ENCODE data around the gene CIRBP. TPM values are rescaled to one million over a fixed set of nuclear protein-coding genes. Genes with fewer than 3 reads are reported as not detected.

Gene CIRBP
- polyA plus RNA-seq, 1 donor: 528 TPM

DNA sequence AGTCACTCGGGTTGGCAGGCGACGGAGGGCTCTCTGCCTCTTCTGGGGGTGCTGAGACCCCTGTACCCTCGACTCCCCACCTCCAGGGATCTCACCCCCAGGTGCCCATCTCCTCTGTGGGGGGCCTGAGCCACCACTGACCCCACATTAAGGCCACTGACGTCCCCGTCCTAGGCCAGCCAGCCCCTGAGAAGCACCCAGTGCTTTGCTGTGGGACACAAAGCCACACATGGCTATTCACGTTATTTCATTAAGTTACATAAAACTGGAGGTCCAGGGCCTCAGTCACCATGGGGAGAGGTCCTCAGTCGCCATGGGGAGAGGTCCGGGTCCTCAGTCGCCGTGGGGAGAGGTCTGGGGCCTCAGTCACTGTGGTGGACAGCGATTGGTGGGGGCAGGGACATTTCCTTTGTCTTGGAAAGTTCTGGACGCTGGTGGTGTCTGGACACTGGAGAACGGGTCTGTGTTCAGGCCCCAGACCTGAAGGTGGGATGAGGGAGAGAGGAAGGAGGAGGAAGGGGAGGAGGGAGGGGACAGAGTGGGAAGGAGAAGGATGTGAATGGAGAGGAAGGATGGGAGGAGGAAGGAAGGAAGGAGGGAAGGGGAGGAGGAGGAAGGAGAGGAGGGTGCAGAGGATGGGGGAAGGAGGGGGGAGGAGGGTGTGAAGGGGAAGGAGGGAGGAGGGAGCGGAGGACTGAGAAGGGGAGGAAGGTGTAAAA, 12.6 kb downstream of the CIRBP start:
- no peak for DNase-seq

DNA sequence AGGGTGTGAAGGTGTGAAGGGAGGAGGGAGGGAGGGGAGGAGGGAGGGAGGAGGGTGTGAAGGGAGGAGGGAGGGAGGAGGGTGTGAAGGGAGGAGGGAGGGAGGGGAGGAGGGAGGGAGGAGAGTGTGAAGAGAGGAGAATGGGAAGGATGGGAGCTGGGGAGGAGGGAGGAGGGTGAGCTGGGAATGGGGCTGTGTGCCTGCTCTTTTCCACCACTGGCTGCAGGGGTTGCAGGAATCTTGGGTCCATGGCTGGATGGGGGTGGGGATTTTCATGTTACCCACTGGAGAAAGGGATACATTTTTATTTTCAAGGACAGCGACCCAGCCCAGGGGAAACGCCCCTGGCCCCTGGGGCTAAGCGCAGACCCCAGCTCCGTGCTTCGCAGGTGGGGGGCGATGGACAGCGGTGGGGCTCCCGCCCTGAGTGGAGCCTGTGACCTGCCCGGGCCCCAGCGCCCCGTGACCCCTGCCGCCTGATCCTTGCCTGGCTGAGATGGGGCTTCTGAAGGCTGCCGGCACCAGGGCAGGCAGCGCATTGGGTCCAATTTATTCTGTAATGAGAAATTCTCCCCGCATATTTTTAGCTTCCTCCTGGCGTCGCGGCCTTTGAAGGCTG, 13.6 kb downstream of the CIRBP start:
- no peak for DNase-seq

DNA sequence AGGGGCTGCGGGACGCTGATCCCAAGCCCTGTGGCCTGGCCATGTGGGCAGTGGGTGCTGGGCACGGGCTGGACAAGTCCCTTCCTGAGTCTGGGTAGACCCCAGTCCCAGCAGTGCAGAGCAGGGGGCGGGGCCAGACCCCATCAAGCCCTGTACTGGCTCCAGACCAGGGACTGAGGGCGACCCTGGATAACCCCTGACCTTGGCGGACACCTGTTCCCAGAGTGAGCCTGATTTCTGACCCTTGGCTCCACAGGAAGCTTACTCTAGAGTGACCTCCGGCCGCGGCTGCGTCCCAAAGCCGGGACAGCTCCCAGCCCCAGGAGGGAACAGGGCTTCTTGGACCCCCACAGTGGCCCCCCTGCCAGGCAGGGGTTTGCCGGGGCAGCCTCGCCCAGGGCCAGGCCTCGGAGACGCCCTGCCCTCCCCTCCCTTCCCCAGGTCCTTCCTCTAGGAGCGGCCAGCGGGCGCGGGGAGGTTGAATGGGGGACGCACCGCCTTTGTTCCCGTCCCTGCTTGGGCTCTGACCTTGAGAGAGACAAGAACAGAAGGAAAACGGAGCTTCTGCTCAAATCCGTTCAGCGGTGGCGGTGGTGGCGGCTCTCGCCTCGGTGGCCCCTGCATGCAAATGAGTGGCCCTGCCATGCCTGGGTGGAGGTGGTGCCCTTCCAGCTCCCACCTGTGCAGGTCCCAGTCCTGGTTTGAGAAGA, 14.2 kb downstream of the CIRBP start:
- DNase-seq: no peak

DNA sequence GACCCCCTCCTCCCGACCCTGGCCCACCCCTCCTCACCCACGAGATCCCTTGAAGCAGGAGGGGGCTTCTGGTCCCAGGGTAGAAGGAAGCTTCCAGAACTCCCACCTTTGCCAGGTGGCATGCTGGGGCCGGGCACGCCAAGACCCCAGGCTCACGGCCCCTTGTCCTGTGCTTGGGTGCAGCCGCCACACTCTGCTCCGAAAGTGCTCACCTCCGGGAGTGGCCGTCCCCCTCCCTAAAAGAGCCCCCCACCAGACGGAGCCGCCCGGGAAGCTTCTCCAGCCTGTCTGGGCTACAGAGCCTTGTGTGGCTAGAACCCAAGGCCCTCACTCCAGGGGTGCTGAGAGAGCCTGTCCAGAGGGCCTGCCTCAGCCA, 14.8 kb downstream of the CIRBP start:
- DNase-seq: no peak

DNA sequence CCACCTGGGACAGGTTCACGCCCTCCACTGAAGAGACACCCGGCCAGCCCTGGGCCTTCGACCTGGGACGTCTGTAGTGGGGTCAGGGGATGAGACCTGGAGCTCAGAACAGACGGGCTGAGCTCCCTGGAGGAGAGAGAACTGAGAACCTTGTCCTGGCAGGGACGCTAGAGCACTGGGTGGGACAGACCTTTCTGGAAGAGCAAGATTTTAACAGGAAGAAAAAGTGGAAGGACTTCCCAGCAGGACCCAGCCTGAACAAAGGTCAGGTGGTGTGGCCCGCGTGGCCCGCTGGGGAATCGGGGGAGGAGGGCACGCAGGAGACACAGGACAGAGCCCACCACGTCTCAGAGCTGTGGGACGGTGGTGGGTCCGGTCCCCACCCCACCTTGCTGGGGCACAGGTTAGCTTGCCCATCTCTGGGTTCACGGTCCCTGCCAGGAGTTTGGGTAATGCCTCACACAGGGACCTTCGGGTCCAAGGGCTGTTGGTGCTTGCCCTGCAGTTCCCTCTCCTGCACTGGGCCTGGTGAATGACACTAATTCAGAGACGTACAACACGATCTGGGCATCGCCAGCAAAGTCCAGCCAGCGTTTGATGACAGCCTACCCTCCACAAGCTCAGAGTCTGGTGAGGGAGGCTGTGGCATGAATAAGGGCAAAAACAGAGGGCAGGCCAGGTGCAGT, 15.3 kb downstream of the CIRBP start:
- no peak for DNase-seq

DNA sequence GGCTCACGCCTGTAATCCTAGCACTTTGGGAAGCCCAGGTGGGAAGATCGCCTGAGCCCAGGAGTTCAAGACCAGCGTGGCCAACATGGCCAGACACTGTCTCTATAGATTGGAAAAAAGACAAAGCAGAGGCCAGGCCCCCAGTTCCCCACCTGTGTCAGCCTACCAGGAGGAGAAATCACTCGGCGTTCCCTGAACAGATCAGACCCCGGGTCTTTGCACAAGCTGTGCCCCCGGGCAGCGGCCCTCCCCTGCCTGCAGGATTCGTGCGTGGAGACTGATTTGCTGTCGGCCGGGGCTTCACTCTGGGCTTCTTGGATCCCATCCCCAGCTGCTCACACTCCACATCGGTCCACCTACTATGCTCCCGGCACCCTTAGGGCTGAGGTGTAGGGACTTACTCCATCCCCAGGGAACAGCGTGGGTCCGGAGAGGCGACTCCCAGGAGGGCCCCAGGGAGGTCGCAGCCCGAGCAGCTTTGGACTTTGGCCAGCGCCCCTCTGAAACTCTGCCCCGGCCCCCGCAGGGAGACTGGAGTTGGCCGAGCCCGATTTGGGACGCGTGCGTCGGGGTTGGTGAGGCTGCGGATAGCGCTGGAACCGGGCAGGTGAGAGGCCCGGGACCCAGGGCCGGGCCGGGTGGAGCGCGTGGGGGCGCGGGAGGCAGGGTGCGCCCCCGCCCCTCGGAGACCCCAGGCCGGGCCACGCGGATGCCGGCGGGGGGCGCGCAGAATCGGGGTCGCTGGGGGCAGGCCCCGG, 16.0 kb downstream of the CIRBP start:
- no peak for DNase-seq

DNA sequence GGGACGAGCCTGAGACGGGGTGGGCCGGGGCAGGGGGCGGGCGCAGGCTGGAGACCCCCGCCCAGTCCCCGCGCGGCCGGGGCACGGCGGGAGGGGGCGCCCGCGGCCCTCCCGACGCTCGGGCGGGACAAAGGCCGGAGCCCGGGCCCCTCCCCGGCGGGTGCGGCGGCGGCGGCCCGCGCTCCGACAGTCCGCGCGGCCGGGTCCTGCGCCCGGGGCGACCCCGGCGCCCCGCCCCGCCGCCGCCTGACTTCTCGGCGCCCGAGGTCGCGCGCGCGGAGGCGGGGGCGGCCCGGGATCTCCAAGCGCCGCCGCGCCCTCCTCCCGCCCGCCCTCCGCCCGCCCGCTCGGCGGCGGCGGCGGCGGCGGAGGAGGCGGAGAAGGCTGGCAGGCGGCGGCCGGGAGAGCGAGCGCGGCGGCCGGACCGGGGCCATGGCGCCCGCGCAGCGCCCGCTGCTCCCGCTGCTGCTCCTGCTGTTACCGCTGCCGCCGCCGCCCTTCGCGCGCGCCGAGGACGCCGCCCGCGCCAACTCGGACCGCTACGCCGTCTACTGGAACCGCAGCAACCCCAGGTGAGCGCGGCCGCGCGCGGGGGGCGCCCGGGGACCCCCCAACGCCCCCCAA, 16.7 kb downstream of the CIRBP start, which contains the start of gene EFNA2:
Gene EFNA2 (plus strand): TSS at position 137 of the 624 bp plus-strand sequence. CDS start 296 bp downstream, at position 433.
- no peak for DNase-seq

DNA sequence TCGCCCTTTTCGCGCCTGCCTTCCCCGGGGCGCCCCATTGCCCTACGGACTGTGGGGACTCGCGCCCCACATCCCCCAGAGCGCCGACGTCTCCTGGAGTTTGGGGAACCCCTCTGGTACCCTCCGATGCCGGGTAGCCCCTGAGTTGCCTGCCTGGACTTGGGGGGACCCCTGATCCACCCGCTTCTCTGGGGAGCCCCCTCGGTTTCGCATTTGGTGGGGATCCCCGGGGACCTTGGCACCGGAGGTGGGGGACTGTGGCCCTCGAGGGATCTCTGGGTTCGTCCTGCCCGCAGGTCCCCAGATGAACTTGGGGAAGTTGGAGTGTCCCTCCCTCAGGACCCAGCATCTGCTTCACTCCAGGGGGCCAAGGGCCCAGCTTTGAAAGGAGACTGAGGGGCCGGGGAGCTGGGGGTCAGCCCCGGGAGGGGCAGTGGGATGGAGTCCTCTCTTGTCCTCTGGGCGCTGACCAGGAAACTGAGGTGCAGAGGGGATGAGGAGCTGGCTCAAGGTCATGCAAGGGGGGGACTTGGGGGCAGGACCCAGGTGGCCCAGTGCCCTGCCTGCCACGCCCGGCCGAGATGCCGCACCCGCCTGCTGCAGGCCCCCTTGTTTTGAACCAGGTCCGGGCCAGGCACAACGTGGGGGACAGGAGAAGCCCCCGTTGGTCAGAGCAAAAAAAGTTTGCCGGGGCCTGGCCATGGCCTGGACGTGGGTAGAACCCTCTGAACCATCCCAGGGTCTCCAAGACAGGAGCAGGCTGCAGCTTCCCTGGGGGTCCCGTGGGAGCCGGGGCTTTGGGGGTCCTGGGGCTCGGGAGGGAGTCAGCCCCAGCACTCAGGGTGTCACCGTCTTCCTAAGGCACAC, 17.6 kb downstream of the CIRBP start:
- DNase-seq: no peak

DNA sequence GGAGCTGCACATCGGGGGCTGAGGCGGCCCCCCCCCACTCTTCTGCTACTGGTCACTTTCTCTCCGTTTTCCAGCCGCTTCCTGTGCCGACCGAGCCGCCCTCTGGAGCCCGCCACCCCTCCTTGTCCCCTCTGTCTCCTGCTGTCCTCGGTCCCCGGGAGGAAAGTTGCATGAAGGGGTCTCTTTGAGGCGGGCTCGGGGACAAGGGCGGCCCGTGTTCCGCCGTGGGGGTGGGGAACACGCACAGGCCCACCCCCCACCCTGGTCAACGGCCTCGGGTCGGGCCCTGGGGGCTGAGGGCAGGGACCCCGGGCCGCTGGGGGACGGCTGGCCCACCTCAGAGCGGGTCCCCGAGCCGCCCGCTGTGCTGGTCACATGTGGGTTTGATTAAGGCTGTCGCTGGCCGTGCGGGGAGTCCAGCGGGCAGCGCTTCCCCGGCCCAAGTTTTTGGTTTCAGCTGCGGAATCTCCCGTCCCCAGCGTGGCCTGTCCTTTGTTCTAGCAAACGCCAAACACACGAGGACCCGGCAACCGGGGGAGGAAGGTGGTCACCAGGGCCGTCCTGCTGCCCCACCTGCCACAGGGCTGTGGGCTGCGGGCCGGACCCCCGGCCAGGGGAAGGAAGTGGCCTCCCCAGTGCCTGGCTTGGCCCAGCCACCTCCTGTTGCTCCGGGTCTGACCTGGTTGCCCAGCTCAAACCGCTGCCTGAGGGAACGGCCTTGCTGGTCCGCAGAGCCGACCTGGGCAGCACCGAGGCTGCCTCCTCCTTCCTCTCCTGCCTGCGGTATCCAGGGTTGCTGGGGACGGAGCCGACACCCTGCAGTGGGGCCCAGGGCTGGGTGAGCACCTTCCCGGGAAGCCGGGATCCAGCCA, 18.5 kb downstream of the CIRBP start:
- no peak for DNase-seq

DNA sequence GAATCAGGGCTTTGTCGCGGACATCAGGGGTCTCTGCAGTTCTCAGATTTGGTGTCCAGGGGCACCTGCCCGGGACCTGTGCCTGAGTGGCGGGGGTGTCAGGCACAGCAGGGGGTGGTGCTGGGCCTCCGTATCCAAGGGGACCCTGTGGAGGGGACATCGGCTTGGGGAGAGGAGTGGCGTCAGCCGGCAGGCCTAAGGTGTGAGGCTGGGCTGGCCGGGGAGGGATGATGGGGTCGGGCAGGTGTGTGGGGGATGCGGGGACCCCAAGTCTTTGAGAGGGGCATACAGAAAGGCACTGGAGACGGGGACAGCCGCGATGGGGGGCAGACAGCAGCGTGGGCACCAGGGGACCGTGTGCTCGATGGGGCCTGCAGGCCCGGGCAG, 19.1 kb downstream of the CIRBP start:
- DNase-seq: no peak

DNA sequence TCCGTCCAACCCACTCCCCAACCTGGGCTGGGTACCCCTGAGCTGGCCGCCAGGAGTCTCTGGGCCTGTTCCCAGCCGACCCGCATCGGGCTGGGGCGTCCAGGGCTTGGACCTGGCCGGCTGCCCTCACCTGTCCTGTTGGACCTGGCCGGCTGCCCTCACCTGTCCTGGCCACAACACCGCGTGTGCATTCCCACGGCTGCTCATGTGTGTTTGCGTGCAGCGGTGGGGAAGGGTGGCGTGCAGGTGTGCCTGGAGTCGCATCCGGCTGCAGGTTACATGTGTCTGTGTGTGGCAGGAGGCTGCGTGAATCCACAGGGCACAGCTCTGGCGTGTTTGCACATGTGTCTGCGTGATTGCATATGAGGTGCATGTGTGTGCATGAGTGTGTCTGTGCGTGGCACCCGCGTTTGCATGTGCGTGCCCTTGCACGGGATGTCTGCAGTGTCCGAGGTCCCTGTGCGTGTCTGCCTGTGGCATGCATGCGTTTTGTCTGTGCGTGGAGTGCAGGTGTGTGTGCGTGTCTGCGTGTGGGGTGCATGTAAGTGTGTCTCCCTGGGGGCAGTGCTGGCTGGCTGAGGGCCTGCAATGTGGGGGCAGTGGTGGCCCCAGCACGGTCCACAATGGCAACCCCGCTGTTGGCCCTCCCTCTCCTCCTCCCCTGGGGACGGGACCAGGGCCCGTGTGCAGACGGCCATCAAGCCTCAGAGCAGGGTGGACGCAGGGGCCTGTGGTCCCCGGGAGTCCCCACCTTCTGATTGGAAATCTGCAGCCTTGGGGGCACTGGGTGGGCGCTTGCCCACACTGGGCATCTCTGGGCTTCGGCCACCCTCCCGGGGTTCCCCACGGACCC, 19.9 kb downstream of the CIRBP start:
- DNase-seq: no peak

DNA sequence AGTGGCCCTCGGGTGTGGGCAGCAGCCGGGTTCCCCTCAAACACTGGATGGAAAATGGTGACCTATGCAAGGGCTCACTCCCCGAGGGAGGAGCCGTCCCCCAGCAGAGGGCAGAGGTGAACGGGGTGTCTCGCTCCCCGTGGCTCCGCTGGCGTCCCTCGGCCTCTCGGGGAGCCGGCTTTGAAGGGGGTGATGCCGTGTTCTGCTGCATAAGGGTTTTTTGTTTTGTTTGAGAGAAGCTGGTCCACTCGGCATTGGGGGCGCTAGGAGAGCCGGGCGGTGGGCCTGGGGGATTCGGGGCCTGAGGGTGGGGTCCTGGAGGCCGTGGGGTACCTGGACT, 20.5 kb downstream of the CIRBP start:
- no peak for DNase-seq

DNA sequence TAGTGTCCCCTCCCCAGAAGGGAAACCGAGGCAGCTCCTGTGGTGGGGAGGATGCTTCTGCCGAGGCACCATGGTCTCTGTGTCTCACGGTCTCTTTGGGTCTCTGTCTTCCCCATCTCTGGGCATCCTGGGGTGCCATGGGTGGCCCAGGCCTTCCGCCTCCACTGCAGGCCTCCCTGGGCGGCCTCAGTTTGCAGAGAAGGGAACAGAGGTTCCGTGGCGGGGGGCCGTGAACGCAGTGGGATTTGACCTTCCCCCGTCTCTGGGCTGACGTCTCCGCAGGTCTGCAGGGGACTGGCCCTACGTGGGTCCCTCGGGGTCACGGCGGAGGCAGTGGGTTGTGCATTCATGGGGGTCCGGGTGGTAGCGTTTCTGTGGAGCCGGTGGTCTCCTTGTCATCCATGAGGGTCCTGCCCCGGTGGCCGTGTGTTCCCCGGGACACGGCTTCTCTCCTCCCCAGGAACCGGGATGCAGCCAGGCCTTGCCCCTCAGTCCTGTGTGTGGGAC, 21.1 kb downstream of the CIRBP start:
- no peak for DNase-seq

DNA sequence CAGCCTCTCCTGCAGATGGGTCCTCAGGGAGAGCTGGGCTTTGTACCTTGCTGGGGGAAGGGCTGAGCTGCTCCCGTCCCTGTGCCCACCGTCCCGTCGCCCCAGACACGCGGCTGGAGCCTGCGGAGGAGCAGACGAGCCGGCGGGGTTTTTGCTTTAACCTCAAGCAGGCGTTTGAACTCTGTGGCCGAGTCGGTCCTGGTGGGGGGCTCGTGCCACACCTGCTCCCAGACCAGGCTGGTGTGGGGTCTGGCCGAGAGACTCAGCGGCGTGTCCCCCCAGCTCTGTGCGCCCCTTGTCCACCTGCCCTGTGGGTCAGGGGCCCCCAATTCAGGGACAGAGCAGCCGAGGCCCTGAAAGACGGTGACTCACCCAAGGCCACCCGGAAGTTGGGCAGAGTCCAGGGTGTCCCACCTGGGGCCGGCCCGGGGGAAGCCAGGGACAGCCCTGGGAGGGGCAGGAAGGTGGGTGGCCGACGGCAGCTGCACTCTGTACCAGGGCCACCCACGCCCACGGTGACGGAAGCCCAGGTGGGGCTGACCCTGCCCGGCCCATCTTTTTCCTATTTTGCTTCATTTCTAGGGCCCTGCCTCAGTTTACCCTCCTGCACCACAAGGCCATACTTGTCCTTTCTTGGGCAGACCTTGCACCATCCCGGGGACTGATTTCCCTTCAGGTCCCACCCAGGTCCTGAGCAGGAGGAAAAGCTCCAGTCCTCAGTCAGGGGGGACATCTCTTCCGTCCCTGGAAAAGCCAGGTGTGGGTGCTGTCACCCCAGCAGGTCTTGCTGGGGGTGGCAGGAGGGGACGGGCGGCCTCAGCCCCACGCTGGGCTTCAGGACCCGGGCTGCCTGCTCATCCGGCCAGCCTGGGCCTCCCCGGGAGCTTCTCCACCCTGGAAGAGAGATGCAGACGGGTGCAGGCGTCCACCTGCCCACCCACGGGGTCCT, 21.8 kb downstream of the CIRBP start:
- no peak for DNase-seq

DNA sequence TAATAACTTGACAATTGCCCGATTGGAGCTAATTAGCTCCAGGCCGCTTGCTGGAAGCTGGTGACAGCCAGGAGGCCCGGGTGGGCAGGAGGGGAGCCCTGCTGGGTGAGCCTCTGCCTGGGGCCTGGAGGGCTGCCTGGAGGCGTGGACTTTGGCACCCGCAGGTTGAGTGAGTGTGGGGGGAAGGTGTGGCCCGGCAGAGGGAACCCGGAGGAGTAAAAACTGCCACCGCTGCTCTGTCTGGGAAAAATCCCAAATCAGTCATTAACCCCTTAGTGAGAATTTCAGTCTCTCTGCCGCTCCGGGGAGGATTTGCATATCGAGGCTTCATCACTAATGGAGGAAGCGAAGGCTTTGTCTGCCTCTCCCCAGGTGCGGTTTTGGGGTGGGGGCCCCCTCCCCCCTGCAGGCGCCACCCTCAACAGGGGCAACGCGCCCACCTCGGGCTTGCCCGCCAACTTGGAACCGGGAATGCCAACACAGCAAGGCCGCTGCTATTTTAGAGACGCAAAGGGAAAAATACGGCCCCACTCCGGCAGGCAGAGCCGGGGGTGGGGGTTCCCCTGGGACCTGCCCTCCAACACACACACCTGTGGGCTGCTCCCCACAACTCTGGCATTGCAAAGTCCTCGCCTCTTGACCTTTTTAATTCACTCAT, 22.8 kb downstream of the CIRBP start:
- DNase-seq: no peak

DNA sequence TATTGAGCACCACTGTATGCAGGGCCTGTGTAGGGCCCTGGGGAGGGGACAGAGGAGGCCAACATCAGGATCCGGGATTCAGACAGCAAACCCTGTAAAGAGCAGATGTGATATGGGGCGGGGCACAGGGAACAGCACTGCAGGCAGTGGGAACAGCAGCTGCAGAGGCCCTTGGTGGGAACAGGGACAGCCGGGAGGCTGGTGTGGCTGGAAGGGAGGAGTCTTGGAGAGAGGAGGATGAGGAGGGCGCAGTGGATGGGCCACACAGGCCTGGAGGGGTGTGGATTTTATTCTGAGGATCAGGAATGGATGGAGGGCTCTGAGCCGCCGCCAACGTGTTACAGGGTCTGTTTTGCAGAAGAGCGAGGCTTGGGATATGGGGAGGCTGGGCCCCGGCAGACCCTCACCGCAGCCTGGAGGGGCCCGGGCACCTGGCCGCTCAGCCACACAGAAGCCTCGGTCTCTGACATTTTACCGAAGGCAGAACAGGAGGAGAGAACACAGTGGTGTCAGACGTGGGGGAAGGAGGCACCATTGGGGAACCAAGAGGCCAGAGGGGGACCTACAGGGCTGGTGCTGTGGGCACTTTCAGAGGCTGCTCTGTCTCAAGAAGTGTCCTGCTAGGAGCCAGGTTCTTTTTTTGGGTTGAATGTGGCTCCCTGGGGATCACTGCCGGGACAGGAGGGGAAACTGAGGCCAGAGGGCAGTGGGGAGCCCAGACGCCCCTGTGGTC, 23.5 kb downstream of the CIRBP start:
- DNase-seq: no peak

Measured in hindlimb muscle (tissue), 1 donor.